Gastrocnemius medialis (tissue), 4 donors: ENCODE results near the gene DDX4.

ENCODE experiments used
- POLR2A ChIP-seq, 2 donors: fragments of 450-650 bp; IDR thresholded peaks; one replicate each; pipeline ENCODE4 v1.6.1; 2017; ENCODE audit warnings: antibody characterized with exemption in 2 of 2, mild to moderate bottlenecking in 2 of 2, moderate library complexity in 2 of 2
- TF ChIP-seq, protein P1 (sequence below), 5 experiments: fragments of 450-650 bp in 3 of 5; fragments of 200-600 bp in 2 of 5; sonication (generic) in 2 of 5; IDR thresholded peaks in 4 of 5; conservative IDR thresholded peaks in 1 of 5; 1 replicate in 4 of 5; 2 replicates in 1 of 5; pipeline ENCODE4 v1.5.1; 2016 to 2019; ENCODE audit warnings: antibody characterized with exemption in 5 of 5, mild to moderate bottlenecking in 3 of 5, moderate library complexity in 3 of 5

DNA sequence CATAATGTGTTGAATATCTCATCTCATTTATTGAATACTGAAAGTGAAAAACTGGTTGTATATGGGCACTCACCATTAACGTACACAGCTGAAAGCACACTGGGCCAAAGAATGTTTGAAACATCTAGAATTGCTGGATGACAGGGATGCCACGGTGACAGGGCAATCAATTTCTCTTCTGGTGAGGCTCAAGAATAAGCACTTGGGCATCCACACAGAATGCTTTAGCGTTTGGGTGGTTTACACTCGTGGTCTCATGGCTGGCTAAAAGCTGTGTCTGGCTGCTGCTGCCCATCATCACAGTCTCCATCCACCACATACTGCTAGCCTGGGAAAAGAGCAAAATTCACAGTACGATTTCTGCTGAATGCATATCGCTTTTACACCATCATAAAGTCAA is 82.6 kb downstream of the DDX4 start:
- TF ChIP-seq, protein P1, sequence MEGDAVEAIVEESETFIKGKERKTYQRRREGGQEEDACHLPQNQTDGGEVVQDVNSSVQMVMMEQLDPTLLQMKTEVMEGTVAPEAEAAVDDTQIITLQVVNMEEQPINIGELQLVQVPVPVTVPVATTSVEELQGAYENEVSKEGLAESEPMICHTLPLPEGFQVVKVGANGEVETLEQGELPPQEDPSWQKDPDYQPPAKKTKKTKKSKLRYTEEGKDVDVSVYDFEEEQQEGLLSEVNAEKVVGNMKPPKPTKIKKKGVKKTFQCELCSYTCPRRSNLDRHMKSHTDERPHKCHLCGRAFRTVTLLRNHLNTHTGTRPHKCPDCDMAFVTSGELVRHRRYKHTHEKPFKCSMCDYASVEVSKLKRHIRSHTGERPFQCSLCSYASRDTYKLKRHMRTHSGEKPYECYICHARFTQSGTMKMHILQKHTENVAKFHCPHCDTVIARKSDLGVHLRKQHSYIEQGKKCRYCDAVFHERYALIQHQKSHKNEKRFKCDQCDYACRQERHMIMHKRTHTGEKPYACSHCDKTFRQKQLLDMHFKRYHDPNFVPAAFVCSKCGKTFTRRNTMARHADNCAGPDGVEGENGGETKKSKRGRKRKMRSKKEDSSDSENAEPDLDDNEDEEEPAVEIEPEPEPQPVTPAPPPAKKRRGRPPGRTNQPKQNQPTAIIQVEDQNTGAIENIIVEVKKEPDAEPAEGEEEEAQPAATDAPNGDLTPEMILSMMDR (IDR thresholded peaks at IDR 0.05 in 4 of 5, conservative IDR thresholded peaks at IDR 0.05 in 1 of 5) = no peak
- no peak for TF ChIP-seq POLR2A (IDR thresholded peaks at IDR 0.05)
